HepG2 (cell line): Measurements from ENCODE around the gene COMP. TPM values are rescaled to one million over a fixed set of nuclear protein-coding genes. Genes with fewer than 3 reads are reported as not detected.

Experiments
- ATF7 ChIP-seq, 2 experiments: fragments of 450-650 bp in 1 of 2; sonication (generic) in 1 of 2; formaldehyde crosslinking in 1 of 2; IDR thresholded peaks; 2 replicates each; pipeline versions ENCODE4 v1.4.0 to v1.6.1; 2016 to 2020; ENCODE audit warnings: antibody characterized with exemption in 1 of 2, mild to moderate bottlenecking in 1 of 2, missing genetic modification reagents in 1 of 2
- PCBP1 ChIP-seq: fragments of 200-400 bp; formaldehyde crosslinking; IDR thresholded peaks from 2 replicates; pipeline ENCODE4 v1.6.1; 2017; ENCODE audit warnings: mild to moderate bottlenecking, low read depth, low read length, borderline replicate concordance
- U2AF1 ChIP-seq: fragments of 200-400 bp; formaldehyde crosslinking; optimal IDR thresholded peaks from 2 replicates; pipeline ENCODE3; 2017; ENCODE audit warnings: mild to moderate bottlenecking, low read depth, low read length
- ZFP1 ChIP-seq: IDR thresholded peaks from 2 replicates; pipeline ENCODE4 v1.6.1; 2016
- ZNF772 ChIP-seq: sonication (generic); formaldehyde crosslinking; IDR thresholded peaks from 2 replicates; pipeline ENCODE4 v1.5.0; 2020; ENCODE audit warnings: mild to moderate bottlenecking, missing genetic modification reagents
- polyA plus RNA-seq, 8 experiments: library from polyadenylated mRNA; depleted of rRNA in 3 of 8; stranded (reverse) in 7 of 8; unstranded in 1 of 8; fragments of >200 nt; fragmentation: Illumina TruSeq in 4 of 8; extraction: Trizol in 4 of 8; gene quantifications; 2 replicates each; pipeline versions ENCODE4 v1.2.1 to v1.2.3, GENCODE V29; 2011 to 2016; ENCODE audit warnings: low read depth in 4 of 8, missing spikeins in 1 of 8, mixed read lengths in 1 of 8; ENCODE audit not compliant: insufficient read depth in 1 of 8
- total RNA-seq, 5 experiments: library from RNA; depleted of rRNA; stranded (reverse); fragments of >200 nt; fragmentation: Illumina TruSeq; extraction: Trizol; gene quantifications; 2 replicates each; pipeline ENCODE4 v1.2.3, GENCODE V29; 2016; ENCODE audit warnings: low read depth in 1 of 5
- TF ChIP-seq, protein P1 (sequence below): sonication (generic); formaldehyde crosslinking; IDR thresholded peaks from 2 replicates; pipeline ENCODE4 v1.8.0; 2022; ENCODE audit warnings: mild to moderate bottlenecking, missing genetic modification reagents
- TF ChIP-seq, protein P2 (sequence below), 2 experiments: fragments of 450-650 bp in 1 of 2; sonication (generic) in 1 of 2; formaldehyde crosslinking in 1 of 2; IDR thresholded peaks; 2 replicates each; pipeline versions ENCODE4 v1.6.1 to v1.8.0; 2016 to 2022; ENCODE audit warnings: antibody characterized with exemption in 1 of 2, mild to moderate bottlenecking in 1 of 2, missing genetic modification reagents in 1 of 2
- TF ChIP-seq, protein P3 (sequence below): sonication (generic); formaldehyde crosslinking; IDR thresholded peaks from 2 replicates; pipeline ENCODE4 v1.4.0; 2020; ENCODE audit warnings: low read depth, mild to moderate bottlenecking, missing genetic modification reagents
- TF ChIP-seq, protein P4 (sequence below): sonication (generic); formaldehyde crosslinking; conservative IDR thresholded peaks from 2 replicates; pipeline ENCODE4 v1.4.0; 2020; ENCODE audit warnings: missing genetic modification reagents

COMP gene
- total and polyA plus RNA-seq, 2 of the 13 experiments (the other 11 are each of a cell fraction or from before 2014, with no cell fraction given) = 0.04 to 0.13 TPM

DNA sequence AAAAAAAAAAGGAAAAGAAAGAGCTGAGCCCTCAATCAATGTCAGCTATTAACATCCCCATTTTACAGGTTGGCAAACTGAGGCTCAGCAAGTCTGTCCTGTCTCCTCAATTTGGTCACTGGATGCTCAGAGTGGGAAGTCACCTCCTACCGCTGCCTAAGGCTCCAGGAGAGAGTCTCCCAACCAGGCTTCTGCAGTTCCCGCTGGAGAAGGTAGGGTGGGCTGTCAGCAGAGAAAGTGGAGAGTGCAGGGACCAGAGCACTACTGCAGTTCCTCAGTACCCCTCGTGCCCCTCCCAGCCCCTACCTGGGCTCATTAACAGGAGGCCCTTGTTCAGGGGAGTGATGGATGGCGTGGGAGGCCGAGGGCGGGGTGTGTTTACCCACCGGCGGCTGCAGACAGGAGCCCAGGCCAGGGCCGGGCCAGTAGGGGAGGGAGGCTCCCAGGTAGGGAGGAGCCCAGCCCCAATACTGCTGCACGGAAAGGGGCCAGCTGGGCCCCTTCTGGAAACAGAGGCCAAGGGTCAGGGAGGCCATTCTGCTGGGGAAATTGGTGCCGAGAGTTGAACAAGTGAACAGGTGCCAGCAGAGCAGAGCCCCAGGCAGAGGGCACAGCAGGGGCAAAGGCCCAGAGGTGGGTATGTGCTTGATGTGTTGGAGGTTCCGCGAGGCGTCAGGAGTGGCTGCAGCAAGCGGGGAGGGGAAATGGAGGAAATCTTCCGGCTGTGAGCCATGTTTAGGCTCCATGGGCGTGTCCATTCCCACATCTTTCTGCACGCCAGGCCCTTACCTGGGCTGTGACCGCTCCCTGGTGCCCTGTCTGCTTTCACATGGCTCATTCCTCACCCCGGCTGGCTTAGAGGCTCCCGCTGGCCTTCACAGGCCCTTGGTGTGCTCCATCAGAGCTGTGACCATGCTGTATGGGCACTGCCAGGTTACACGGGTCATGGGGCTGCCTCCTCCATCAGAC is 7.6 kb upstream of the COMP start (continued):
- TF ChIP-seq, protein P1, sequence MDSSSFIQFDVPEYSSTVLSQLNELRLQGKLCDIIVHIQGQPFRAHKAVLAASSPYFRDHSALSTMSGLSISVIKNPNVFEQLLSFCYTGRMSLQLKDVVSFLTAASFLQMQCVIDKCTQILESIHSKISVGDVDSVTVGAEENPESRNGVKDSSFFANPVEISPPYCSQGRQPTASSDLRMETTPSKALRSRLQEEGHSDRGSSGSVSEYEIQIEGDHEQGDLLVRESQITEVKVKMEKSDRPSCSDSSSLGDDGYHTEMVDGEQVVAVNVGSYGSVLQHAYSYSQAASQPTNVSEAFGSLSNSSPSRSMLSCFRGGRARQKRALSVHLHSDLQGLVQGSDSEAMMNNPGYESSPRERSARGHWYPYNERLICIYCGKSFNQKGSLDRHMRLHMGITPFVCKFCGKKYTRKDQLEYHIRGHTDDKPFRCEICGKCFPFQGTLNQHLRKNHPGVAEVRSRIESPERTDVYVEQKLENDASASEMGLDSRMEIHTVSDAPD (CRISPR knock-in tag) = 0 out of 2 replicates have a peak, but pooled peaks have one; percentile 24
- TF ChIP-seq ZNF772 (CRISPR knock-in tag) (no peak), ZFP1 (CRISPR knock-in tag) (no peak), U2AF1 (no peak), PCBP1 (0 out of 2 replicates have a peak, but pooled peaks have one; percentile 64), ATF7 (IDR thresholded peaks at IDR 0.05) (no peak), ATF7 (CRISPR knock-in tag; IDR thresholded peaks at IDR 0.05) (no peak)
- TF ChIP-seq, protein P2, sequence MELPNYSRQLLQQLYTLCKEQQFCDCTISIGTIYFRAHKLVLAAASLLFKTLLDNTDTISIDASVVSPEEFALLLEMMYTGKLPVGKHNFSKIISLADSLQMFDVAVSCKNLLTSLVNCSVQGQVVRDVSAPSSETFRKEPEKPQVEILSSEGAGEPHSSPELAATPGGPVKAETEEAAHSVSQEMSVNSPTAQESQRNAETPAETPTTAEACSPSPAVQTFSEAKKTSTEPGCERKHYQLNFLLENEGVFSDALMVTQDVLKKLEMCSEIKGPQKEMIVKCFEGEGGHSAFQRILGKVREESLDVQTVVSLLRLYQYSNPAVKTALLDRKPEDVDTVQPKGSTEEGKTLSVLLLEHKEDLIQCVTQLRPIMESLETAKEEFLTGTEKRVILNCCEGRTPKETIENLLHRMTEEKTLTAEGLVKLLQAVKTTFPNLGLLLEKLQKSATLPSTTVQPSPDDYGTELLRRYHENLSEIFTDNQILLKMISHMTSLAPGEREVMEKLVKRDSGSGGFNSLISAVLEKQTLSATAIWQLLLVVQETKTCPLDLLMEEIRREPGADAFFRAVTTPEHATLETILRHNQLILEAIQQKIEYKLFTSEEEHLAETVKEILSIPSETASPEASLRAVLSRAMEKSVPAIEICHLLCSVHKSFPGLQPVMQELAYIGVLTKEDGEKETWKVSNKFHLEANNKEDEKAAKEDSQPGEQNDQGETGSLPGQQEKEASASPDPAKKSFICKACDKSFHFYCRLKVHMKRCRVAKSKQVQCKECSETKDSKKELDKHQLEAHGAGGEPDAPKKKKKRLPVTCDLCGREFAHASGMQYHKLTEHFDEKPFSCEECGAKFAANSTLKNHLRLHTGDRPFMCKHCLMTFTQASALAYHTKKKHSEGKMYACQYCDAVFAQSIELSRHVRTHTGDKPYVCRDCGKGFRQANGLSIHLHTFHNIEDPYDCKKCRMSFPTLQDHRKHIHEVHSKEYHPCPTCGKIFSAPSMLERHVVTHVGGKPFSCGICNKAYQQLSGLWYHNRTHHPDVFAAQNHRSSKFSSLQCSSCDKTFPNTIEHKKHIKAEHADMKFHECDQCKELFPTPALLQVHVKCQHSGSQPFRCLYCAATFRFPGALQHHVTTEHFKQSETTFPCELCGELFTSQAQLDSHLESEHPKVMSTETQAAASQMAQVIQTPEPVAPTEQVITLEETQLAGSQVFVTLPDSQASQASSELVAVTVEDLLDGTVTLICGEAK (IDR thresholded peaks at IDR 0.05) = no peak
- TF ChIP-seq, protein P2 (CRISPR knock-in tag; IDR thresholded peaks at IDR 0.05) = no peak
- TF ChIP-seq, protein P3, sequence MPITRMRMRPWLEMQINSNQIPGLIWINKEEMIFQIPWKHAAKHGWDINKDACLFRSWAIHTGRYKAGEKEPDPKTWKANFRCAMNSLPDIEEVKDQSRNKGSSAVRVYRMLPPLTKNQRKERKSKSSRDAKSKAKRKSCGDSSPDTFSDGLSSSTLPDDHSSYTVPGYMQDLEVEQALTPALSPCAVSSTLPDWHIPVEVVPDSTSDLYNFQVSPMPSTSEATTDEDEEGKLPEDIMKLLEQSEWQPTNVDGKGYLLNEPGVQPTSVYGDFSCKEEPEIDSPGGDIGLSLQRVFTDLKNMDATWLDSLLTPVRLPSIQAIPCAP = no peak
- TF ChIP-seq, protein P4, sequence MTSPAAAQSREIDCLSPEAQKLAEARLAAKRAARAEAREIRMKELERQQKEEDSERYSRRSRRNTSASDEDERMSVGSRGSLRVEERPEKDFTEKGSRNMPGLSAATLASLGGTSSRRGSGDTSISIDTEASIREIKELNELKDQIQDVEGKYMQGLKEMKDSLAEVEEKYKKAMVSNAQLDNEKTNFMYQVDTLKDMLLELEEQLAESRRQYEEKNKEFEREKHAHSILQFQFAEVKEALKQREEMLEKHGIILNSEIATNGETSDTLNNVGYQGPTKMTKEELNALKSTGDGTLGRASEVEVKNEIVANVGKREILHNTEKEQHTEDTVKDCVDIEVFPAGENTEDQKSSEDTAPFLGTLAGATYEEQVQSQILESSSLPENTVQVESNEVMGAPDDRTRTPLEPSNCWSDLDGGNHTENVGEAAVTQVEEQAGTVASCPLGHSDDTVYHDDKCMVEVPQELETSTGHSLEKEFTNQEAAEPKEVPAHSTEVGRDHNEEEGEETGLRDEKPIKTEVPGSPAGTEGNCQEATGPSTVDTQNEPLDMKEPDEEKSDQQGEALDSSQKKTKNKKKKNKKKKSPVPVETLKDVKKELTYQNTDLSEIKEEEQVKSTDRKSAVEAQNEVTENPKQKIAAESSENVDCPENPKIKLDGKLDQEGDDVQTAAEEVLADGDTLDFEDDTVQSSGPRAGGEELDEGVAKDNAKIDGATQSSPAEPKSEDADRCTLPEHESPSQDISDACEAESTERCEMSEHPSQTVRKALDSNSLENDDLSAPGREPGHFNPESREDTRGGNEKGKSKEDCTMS (CRISPR knock-in tag) = no peak
